GM10266 (cell line): ENCODE data around the gene MAP6.
A peak's percentile ranks its signal among the peaks of the same experiment; 100 is the strongest.

Source experiments
- DNase-seq: peaks from one replicate; pipeline ENCODE4 v3.0.0; 2012; ENCODE audit errors: extremely low spot score
- TF ChIP-seq, protein P1 (sequence below): IDR thresholded peaks from 2 replicates; pipeline ENCODE4 v1.5.1; 2012; ENCODE audit warnings: mild to moderate bottlenecking, low read depth; ENCODE audit not compliant: control insufficient read depth, insufficient read depth; ENCODE audit errors: missing control alignments

MAP6 gene

DNA sequence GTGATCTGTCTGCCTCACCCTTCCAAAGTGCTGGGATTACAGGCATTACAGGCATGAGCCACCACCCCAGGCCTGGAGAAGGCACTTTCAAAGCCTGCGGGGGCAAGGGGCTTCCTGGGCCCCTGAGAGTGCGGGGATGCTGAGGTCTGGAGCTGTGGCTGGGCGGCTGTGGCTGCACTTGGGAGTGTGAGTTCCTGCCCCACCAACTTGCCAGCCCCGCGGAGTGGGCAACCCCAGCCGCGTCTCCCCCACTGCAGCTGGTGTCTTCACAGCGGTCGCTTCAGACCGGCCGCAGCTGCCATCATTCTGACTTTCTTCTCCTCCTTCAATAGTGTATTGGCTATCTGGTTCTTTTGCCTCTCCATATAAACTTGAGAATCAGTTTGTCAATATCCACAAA lies 10.7 kb upstream of the MAP6 start:
- TF ChIP-seq, protein P1, sequence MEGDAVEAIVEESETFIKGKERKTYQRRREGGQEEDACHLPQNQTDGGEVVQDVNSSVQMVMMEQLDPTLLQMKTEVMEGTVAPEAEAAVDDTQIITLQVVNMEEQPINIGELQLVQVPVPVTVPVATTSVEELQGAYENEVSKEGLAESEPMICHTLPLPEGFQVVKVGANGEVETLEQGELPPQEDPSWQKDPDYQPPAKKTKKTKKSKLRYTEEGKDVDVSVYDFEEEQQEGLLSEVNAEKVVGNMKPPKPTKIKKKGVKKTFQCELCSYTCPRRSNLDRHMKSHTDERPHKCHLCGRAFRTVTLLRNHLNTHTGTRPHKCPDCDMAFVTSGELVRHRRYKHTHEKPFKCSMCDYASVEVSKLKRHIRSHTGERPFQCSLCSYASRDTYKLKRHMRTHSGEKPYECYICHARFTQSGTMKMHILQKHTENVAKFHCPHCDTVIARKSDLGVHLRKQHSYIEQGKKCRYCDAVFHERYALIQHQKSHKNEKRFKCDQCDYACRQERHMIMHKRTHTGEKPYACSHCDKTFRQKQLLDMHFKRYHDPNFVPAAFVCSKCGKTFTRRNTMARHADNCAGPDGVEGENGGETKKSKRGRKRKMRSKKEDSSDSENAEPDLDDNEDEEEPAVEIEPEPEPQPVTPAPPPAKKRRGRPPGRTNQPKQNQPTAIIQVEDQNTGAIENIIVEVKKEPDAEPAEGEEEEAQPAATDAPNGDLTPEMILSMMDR, result no peak
- DNase-seq, result no peak

DNA sequence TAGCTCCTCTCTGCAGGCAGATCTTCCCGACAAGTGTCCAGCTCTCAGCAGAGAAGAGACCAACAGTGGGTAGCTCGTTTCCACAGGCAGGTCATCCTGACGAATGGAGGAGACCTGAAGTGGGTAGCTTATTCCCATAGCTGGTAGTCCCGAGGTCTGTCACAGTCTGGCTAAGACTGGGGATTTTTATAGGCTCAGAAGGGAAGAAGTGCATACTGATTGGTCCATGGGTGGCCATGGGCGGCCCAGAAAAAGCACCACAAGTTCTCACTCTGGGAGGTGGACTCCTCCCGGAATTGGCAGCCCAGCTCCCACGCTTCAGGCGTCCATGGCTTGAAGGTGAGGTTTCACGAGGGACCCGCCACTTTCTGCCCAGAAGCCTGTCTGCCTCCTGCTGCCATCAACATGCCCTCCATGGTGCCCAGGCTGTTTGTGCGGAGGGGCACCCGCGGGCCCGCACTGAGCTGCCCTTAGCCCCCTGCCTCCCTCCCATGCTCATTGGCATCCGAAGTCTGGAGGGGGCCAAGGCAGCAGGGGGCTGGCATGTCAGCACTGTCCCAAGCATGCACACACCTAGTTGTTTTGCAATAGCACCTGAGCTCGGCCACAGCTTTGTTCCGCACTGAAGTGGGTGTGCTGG lies 9.9 kb upstream of the MAP6 start:
- TF ChIP-seq, protein P1, result no peak
- DNase-seq, result no peak

DNA sequence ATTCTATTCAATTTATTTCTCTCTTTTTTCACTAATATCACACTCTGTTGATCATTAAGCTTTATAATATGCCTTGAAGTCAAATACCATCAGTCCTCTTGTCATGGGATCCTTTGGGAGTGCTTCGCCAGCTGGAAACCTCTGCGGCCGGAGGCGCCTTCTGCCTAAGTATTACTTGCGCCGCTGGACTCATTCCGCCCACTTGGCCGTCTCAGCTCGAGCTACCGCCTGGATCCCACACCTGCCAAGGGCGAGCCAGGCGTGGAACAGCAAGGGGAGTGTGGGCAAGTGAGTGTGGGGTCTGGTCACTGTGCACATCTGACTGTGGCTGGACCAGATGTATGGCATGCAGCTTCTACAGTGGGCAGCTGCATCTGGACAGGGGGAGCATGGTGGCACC lies 9.1 kb upstream of the MAP6 start:
- TF ChIP-seq, protein P1, result no peak
- DNase-seq, result no peak

DNA sequence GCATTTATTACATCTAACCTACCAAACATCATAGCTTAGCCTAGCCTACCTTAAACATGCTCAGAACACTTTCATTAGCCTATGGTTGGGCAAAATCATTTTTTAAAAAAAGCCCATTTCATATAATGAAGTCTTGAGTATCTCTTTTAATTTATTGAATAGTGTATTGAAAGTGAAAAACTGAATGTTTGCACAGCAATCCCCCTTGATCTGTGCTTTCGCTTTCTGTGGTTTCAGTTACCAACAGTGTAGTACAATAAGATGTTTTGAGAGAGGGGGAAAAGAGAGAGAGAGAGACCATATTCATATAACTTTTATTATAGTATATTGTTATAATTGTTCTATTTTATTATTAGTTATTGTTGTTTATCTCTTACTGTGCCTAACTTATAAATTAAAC lies 8.4 kb upstream of the MAP6 start:
- no peak for DNase-seq
- TF ChIP-seq, protein P1, result no peak

DNA sequence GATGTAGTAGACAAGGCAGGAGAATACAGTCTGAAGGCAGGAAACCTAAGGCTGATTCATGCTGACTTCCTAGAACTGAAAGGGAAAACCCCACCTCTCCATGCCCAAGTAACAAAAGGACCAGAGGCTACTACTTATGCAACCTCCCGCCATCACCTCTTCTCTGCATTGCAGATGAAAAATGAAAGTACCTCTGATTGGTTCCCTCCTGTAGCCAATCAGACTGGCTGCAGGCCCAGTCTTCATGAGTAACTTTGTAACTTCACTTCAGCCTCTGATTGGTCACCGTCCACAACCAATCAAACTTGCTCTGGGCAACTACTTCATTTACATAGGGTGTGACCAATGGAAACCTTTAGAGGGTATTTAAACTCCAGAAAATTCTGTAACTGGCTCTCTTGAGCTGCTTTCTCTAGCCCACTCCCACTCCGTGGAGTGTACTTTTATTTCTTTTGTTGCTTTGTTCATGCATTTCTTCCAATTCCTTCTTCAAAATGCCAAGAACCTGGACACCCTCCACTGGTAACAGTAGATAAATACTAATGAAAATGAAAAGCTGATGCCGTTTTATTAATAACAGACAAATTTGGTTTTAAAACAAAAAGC lies 5.2 kb upstream of the MAP6 start:
- TF ChIP-seq, protein P1, result no peak
- no peak for DNase-seq

DNA sequence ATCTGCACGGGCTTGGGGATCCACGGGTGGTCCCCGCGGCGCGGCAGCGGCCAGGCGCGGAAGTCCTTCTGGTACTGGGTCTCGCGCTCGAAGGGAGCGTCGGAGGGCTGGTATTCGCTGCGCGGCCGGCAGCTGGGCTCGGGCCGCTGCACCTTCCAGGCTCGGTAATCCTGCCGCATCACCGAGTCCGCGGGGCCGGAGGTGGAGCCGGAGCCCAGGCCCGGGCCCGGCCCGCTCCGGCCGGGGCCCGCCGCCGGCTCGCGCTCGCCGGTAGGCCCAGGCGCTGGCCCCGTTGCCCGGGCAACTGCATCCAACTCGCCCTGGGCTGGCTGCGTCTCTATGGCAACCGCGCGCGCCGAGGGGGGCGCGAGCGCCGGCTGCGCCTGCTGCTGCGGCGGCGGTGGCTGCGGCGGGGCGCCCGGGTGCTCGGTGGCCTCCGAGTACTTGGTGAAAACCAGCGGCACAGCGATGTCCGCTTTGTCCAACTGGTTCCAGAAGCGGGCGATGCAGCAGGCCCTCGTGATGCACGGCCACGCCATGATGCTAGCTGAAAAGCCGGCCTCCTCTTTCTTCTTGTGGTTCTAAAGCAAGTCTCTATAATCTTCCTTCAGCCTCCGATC lies 897 bp downstream of the MAP6 start:
- TF ChIP-seq, protein P1, result no peak
- DNase-seq, result peak; percentile 75

DNA sequence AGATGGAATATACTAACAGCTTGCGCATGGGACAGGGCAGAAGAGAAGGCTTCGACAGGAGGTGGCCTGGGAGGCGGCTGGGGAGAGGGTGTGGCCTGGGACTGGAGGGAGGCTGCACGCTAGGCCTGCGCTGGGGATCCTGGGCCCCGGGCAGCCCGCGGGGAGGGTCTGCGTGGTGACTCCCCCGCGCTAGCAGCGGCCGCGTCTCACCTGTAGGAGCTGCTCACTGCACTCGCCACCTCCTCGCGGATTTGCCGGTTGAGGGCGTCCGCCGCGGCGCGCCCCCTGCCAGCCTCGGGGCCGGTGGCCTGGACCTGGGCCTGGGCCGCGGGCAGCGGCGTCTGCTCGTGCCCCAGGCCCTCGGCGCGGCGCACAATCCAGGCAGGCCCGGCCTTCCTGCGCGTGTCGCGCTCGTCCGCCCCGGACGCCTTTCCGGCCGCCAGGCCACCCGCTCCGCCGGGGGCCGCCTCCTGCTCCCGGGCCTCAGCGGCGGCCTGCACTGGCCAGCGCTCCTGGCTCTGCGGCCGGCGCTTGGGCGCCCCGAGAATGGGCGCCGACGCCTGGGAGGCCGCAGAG lies 1.5 kb downstream of the MAP6 start:
- TF ChIP-seq, protein P1, result no peak
- DNase-seq, result peak; percentile 60
